ENCODE data around the gene TPCN2.

TPCN2 gene

GRCh38 chr11:69151836-69152235 is 103.1 kb downstream of the TPCN2 start:
- DNase-seq (ENCODE audit: low spot score): no peak

GRCh38 chr11:69152733-69153421 is 104.1 kb downstream of the TPCN2 start:
- DNase-seq (ENCODE audit: low spot score): no peak

- DNase-seq (ENCODE audit: low spot score): no peak
Observed at GRCh38 chr11:69153661-69154060, 104.9 kb downstream of the TPCN2 start.

- DNase-seq (ENCODE audit: low spot score): no peak
Observed at GRCh38 chr11:69154211-69154913, 105.6 kb downstream of the TPCN2 start.

- DNase-seq (ENCODE audit: low spot score): no peak
Observed at GRCh38 chr11:69154938-69155301, 106.2 kb downstream of the TPCN2 start.

GRCh38 chr11:69155302-69156234 is 106.8 kb downstream of the TPCN2 start, which contains the start of gene SMIM38:
TSS of gene SMIM38 (plus strand) at chr11:69155935. CDS start at chr11:69157847, 1,912 bp downstream.
- no peak for DNase-seq (ENCODE audit: low spot score)

GRCh38 chr11:69156235-69156639 is 107.5 kb downstream of the TPCN2 start:
- DNase-seq (ENCODE audit: low spot score): no peak

- no peak for DNase-seq (ENCODE audit: low spot score)
Observed at GRCh38 chr11:69156673-69157155, 108.0 kb downstream of the TPCN2 start.

- peak; percentile 89 for DNase-seq (ENCODE audit: low spot score)
Observed at GRCh38 chr11:69157156-69157821, 108.6 kb downstream of the TPCN2 start.

- DNase-seq (ENCODE audit: low spot score): no peak
Observed at GRCh38 chr11:69157822-69158231, 109.1 kb downstream of the TPCN2 start.

GRCh38 chr11:69158301-69159149 is 109.8 kb downstream of the TPCN2 start:
- no peak for DNase-seq (ENCODE audit: low spot score)

GRCh38 chr11:69159150-69159852 is 110.6 kb downstream of the TPCN2 start:
- DNase-seq (ENCODE audit: low spot score): no peak

GRCh38 chr11:69160296-69161116 is 111.8 kb downstream of the TPCN2 start:
- DNase-seq (ENCODE audit: low spot score): no peak

GRCh38 chr11:69161117-69161407 is 112.3 kb downstream of the TPCN2 start:
- DNase-seq (ENCODE audit: low spot score): no peak

- DNase-seq (ENCODE audit: low spot score): no peak
Observed at GRCh38 chr11:69162505-69162904, 113.8 kb downstream of the TPCN2 start.

GRCh38 chr11:69163842-69164241 is 115.1 kb downstream of the TPCN2 start:
- DNase-seq (ENCODE audit: low spot score): no peak

- no peak for DNase-seq (ENCODE audit: low spot score)
Observed at GRCh38 chr11:69164824-69165223, 116.1 kb downstream of the TPCN2 start.

- DNase-seq (ENCODE audit: low spot score): no peak
Observed at GRCh38 chr11:69165775-69166174, 117.0 kb downstream of the TPCN2 start.
